T-helper 2 cell treated with Interferon-gamma antibody and Interleukin-4, amounts not matched to agents 5 μg/mL and 100 μg/mL, for 36 hours (primary cell): ENCODE results near the gene PRTFDC1.
"Not testable (repeated sequence)": the region's sequence is repeated elsewhere in the genome, so short reads cannot be mapped to it uniquely, and the experiment has no call there.

Source experiments
- DNase-seq: peaks from one replicate; pipeline ENCODE4 v3.0.0; 2021; ENCODE audit warnings: low spot score
- H3K27ac Mint-ChIP-seq: one replicate; pipeline ENCODE4 v1.8.0; 2021; ENCODE audit warnings: mild to moderate bottlenecking, mixed read lengths
- H3K27me3 Mint-ChIP-seq: one replicate; pipeline ENCODE4 v1.8.0; 2021; ENCODE audit warnings: low read depth, mixed read lengths
- H3K36me3 Mint-ChIP-seq: one replicate; pipeline ENCODE4 v1.8.0; 2021; ENCODE audit warnings: low read depth, mixed read lengths
- H3K4me1 Mint-ChIP-seq: one replicate; pipeline ENCODE4 v1.8.0; 2021; ENCODE audit warnings: low read depth, mixed read lengths
- H3K4me3 Mint-ChIP-seq: one replicate; pipeline ENCODE4 v1.8.0; 2022; ENCODE audit warnings: mild to moderate bottlenecking, moderate library complexity, mixed read lengths
- H3K9me3 Mint-ChIP-seq: one replicate; pipeline ENCODE4 v1.8.0; 2021; ENCODE audit warnings: mixed read lengths

The PRTFDC1 gene

DNA sequence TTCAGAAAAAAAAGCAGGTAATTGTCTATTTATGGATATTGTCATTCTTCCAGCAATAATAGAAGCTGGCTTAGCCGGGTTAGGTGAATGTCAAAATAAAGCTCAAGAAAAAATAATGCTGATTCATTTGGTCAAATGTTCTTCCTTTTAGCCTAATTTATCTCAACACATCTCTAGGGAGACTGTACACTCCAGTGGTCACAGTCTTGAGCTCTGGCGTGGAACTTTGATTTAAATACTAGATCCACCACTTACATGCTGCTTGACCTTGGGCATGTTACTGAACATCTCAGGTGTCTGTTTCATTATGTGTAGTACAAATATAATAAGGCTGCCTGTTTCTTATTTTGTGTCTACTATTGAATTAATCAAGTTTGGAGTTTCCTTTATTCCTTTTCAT is 22.0 kb downstream of the PRTFDC1 start:
- Mint-ChIP-seq H3K27ac (no peak overlapping the region), H3K36me3 (peaks cover 3% of the 10 kb centered on the region), H3K9me3 (peaks cover 6% of the 10 kb centered on the region), H3K4me3 (no peak overlapping the region), H3K27me3 (peaks cover 9% of the 10 kb centered on the region), H3K4me1 (no peaks in the 10 kb centered on the region)
- no peak for DNase-seq

DNA sequence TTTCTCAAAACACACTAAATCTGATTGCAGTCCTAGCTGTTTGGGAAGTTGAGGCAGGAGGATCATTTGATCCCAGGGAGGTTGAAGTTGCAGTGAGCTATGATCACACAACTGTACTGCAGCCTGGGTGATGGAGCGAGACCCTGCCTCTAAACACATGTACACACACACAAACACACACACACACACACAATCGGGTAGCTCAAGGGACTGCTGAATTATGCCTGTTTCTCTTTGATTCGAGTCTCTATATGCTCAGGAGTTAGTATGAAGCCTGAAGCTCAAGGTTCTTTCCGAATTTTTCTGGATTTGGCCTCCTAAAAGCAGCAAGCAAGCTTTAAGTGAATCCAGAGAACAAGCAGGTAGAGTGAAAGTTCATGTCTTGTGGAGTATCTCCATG is 22.5 kb downstream of the PRTFDC1 start:
- Mint-ChIP-seq H3K27ac (no peak overlapping the region), H3K27me3 (peaks cover 9% of the 10 kb centered on the region), H3K4me1 (no peaks in the 10 kb centered on the region), H3K9me3 (peaks cover 7% of the 10 kb centered on the region), H3K36me3 (peaks cover 3% of the 10 kb centered on the region), H3K4me3 (no peak overlapping the region)
- no peak for DNase-seq

DNA sequence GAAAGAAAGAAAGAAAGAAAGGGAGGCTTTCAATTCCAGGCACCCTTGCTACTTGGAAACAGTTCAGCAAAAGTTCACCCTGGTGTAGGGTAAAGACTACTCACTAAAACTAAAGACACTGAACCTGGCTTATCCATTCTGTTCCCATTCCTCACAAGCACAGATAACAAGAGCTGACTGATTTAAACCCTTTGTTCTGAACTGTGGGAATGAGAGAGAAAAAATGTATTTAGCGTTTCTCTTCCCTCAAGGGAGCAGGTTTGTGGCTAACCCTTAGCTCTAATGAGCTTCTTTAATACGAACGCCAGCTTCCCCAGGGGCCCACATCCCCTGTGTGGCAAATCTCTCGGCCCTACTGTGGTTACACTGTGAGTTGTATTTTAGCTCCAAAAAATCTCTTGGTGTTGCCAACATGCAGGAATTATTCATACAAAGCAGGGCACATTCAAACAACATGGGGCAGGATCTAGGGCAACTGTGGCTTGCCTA is 23.3 kb downstream of the PRTFDC1 start:
- Mint-ChIP-seq H3K4me3 (no peak overlapping the region), H3K9me3 (peaks cover 14% of the 10 kb centered on the region), H3K4me1 (no peaks in the 10 kb centered on the region), H3K36me3 (peaks cover 7% of the 10 kb centered on the region), H3K27me3 (peaks cover 6% of the 10 kb centered on the region), H3K27ac (no peak overlapping the region)
- no peak for DNase-seq

DNA sequence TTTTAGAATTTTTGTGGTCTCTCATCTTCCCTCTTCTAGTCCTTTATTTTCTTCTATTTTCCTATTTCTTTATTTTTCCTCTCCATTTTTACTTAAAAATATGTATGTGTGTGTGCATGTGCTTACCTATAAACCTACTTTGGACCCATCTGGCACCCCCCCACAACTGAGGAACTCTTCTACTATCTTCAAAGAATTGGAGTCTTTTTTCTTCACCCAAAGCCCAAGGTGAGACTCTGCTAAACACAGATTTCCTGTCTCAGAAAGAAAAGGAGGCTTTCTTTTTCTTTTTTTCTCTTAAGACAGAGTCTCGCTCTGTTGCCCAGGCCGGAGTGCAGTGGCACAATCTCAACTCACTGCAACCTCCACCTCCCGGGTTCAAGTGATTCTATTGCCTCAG is 24.2 kb downstream of the PRTFDC1 start:
- no peaks in the 10 kb centered on the region for H3K4me1 Mint-ChIP-seq
- no peak for DNase-seq
- peaks cover 6% of the 10 kb centered on the region for H3K27me3 Mint-ChIP-seq
- H3K27ac Mint-ChIP-seq = no peak overlapping the region
- H3K9me3 Mint-ChIP-seq = peaks cover 19% of the 10 kb centered on the region
- no peak overlapping the region for H3K4me3 Mint-ChIP-seq
- H3K36me3 Mint-ChIP-seq = peaks cover 7% of the 10 kb centered on the region

DNA sequence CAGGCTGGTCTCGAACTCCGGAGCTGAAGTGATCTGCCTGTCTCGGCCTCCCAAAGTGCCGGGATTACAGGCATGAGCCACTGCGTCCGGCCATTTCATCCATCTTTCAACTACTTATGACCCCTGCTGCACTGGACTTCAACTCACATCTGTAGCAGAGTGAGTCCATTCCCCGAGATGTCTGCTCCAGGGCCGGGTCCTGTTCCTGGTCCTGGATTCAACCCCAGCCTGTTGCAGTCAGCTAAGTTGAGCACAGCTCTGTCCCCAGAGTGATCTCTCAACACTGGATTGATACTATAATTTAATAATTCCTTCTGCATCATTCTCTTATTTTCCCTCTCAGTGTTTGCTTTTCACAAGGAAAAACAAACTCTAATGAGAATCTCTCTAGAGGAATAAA is 25.8 kb downstream of the PRTFDC1 start:
- Mint-ChIP-seq H3K4me1 (peaks cover under 1% of the 10 kb centered on the region), H3K9me3 (peaks cover 19% of the 10 kb centered on the region), H3K4me3 (no peak overlapping the region), H3K27me3 (peaks cover 3% of the 10 kb centered on the region), H3K27ac (no peak overlapping the region), H3K36me3 (peaks cover 7% of the 10 kb centered on the region)
- no peak for DNase-seq

DNA sequence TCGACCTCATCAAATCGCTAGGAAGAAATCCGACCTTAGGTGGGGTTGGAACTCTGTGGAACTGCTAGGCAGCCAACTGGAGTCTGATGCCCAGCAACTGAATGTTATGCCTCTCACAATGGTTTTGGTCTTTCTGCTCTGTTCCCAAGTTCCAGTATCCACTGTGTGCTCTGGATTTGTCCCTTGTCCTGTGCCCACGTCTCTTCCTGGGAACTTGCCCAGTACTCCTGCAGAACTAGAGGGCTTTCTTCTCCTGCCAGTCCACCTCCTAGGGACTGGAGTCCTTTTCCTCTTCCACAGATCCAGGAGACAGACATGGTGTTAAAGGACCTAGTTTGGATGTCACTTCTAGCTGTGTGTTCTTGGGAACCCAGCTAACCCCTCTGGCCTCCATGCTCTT is 26.6 kb downstream of the PRTFDC1 start:
- no peak overlapping the region for H3K4me3 Mint-ChIP-seq
- peaks cover 7% of the 10 kb centered on the region for H3K36me3 Mint-ChIP-seq
- no peaks in the 10 kb centered on the region for H3K27me3 Mint-ChIP-seq
- no peak overlapping the region for H3K27ac Mint-ChIP-seq
- no peak for DNase-seq
- H3K4me1 Mint-ChIP-seq = peaks cover 8% of the 10 kb centered on the region
- peaks cover 19% of the 10 kb centered on the region for H3K9me3 Mint-ChIP-seq

DNA sequence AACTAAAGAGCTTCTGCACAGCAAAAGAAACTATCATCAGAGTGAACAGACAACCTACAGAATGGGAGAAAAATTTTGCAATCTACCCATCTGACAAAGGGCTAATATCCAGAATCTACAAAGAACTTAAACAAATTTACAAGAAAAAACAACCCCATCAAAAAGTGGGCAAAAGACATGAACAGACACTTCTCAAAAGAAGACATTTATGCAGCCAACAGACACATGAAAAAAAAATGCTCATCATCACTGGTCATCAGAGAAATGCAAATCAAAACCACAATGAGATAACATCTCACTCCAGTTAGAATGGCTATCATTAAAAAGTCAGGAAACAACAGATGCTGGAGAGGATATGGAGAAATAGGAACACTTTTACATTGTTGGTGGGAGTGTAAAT is 27.9 kb downstream of the PRTFDC1 start:
- Mint-ChIP-seq H3K9me3 (peaks cover 23% of the 10 kb centered on the region), H3K36me3 (peaks cover 10% of the 10 kb centered on the region)
- H3K27me3 Mint-ChIP-seq, H3K4me1 Mint-ChIP-seq, H3K27ac Mint-ChIP-seq, DNase-seq, H3K4me3 Mint-ChIP-seq: not testable (repeated sequence)

DNA sequence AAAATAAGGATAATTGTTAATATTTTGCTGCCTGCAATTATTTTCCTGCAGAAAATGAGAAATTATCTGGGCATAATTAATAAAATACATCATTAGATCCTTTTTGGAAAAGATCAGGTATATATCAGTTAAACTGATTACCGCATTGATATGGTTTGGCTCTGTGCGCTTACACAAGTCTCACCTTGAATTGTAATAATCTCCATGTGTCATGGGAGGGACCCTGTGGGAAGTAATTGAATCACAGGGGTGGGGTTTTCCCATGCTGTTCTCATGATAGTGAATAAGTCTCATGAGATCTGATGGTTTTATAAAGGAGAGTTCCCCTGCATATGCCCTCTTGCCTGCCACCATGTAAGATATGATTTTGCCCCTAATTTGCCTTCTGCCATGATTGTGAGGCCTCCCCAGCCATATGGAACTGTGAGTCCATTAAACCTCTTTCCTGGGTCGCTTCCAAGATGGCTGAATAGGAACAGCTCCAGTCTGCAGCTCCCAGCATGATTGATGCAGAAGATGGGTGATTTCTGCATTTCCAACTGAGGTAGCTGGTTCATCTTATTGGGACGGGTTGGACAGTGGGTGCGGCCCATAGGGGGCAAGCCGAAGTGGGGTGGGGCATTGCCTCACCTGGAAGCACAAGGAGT is 30.1 kb downstream of the PRTFDC1 start:
- peaks cover 27% of the 10 kb centered on the region for H3K9me3 Mint-ChIP-seq
- H3K27ac Mint-ChIP-seq, H3K27me3 Mint-ChIP-seq, H3K4me1 Mint-ChIP-seq, H3K4me3 Mint-ChIP-seq: not testable (repeated sequence)
- DNase-seq = peak; percentile 46
- peaks cover 12% of the 10 kb centered on the region for H3K36me3 Mint-ChIP-seq

DNA sequence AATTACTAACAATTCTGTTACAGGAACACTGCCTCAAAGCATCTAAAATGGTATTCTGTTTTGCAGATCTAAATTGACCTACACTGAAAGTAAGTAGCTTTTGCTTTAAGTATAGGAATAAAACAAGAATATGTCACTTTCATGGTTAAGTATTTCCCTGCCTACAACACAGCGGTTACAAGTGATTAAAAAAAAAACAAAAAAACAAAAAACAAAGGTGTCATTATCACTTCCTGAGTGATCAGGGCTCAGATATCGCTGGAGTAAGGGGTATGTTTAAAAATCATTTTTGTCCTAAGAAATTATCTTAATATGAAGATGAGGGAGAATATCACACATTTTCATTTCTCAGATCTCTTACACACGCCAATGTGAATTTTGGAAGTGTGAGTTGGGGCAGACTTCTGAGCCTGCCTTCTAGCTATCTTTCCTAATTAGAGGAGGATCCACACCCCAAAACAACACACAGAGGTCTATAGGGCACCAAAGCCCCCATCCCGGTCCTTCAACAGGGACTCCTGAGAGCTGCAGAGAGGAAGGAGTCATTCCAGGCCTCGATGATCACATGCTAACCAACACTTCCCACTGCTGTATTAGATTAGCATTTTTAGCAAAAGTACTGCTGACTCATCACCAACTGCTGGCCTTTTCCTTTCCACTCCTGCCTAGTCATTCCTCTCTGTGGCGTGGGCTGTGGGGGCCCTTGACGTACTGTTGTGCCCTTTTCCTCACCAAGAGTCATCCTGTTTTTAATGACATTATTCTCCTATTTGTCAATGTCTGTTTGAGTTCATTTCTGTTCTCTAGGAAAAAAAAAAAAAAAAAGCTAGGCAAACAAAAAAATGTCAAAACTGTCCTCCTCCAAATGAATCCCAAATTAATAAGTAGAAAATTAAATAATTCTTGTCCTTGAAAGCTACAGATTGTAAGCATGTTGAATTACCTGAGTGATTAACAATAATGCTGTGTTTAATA is 31.2 kb downstream of the PRTFDC1 start:
- Mint-ChIP-seq H3K9me3 (peaks cover 27% of the 10 kb centered on the region), H3K4me3 (peak overlapping the region; percentile 38), H3K27me3 (no peaks in the 10 kb centered on the region), H3K36me3 (peaks cover 12% of the 10 kb centered on the region), H3K4me1 (peaks cover 9% of the 10 kb centered on the region), H3K27ac (peak overlapping the region; percentile 68)
- DNase-seq = peak; percentile 85

DNA sequence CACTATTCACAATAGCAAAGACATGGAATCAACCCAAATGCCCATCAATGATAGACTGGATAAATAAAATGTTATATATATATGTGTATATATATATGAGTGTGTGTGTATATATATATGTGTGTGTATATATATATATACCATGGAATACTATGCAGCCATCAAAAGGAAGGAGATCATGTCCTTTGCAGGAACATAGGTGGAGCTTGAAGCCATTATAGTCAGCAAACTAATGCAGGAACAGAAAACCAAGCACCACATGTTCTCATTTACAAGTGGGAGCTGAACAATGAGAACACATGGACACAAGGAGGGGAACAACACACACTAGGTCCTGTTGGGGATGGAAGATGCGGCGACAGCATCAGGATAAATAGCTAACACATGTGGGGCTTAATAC is 32.2 kb downstream of the PRTFDC1 start:
- H3K27ac Mint-ChIP-seq, H3K27me3 Mint-ChIP-seq, H3K4me3 Mint-ChIP-seq, H3K36me3 Mint-ChIP-seq, H3K4me1 Mint-ChIP-seq, DNase-seq: not testable (repeated sequence)
- H3K9me3 Mint-ChIP-seq = peaks cover 20% of the 10 kb centered on the region

DNA sequence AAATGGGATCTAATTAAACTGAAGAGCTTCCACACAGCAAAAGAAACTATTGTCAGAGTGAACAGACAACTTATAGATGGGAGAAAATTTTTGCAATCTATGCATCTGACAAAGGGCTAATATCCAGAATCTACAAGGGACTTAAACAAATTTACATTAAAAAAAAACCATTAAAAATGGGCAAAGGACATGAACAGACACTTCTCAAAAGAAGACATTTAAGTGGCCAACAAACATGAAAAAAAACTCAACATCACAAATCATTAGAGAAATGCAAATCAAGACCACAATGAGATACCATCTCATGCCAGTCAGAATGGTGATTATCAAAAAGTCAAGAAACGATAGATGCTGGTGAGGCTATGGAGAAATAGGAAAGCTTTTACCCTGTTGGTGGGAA is 32.8 kb downstream of the PRTFDC1 start:
- not testable (repeated sequence) for H3K4me1 Mint-ChIP-seq, H3K27ac Mint-ChIP-seq, DNase-seq, H3K4me3 Mint-ChIP-seq, H3K36me3 Mint-ChIP-seq, H3K27me3 Mint-ChIP-seq
- H3K9me3 Mint-ChIP-seq = peaks cover 18% of the 10 kb centered on the region

DNA sequence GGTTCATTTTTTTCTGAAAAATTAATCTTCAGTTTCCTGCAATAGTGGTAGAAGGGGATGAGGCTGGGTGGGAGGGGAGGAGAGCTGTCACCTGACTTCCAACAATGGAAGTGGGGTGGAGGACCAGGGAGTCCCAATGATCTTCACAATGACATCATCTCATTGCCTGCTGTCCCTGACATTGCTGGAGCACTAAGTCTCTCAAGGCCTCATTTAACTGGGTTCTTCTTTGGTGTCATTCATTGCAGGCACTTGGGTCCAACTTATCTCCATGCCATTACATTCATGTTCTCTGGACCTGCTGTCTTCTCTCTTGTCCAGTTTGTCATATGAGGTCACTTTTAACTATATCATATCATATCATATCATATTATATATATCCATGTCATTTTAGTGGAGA is 34.4 kb downstream of the PRTFDC1 start:
- H3K36me3 Mint-ChIP-seq = peaks cover 5% of the 10 kb centered on the region
- H3K4me1 Mint-ChIP-seq = peaks cover 9% of the 10 kb centered on the region
- peaks cover 8% of the 10 kb centered on the region for H3K9me3 Mint-ChIP-seq
- no peak for DNase-seq
- H3K27ac Mint-ChIP-seq = no peak overlapping the region
- no peaks in the 10 kb centered on the region for H3K27me3 Mint-ChIP-seq
- no peak overlapping the region for H3K4me3 Mint-ChIP-seq

DNA sequence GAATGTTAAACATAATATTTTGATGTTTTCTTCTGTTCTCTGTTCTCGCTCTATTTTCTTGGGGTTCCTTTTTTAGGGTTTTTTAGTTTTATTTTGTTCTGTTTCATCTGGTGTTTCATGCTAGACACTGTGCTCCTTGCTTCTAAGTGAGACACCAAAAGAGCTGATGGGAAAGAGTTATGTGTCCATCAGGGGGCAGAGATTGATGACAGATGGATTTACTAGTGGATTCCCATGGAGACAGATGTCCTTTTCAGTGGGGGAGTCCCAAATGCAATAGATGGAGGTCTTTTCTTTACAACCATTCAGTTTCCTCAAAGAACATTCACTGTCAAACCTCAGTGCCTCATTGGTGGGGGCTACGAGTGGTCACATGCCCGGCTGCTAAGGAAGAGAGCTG is 34.9 kb downstream of the PRTFDC1 start:
- H3K36me3 Mint-ChIP-seq = peaks cover 5% of the 10 kb centered on the region
- no peak for DNase-seq
- H3K27ac Mint-ChIP-seq = no peak overlapping the region
- H3K4me3 Mint-ChIP-seq = no peak overlapping the region
- H3K4me1 Mint-ChIP-seq = peaks cover 10% of the 10 kb centered on the region
- peaks cover 8% of the 10 kb centered on the region for H3K9me3 Mint-ChIP-seq
- H3K27me3 Mint-ChIP-seq = no peaks in the 10 kb centered on the region

DNA sequence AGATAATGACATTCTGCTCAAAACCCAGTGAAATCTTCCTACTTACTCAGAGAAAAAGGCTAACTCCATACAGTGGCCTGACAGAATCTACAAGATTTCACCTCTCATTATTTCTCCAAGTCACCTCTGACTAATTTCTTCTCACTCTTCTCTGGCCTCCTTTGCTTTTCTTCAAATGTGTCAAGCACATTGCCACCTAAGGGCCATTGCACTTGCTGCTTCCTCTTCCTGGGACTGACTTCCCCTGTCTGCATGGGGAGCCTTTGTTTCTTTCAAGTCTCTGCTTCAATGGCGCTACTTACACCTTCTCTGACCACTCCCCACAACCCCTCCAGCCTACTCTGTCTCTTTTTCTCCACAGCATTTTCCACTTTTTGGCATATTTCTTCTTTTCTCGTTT is 36.0 kb downstream of the PRTFDC1 start:
- peaks cover 10% of the 10 kb centered on the region for H3K4me1 Mint-ChIP-seq
- no peak overlapping the region for H3K27ac Mint-ChIP-seq
- DNase-seq = no peak
- no peak overlapping the region for H3K4me3 Mint-ChIP-seq
- H3K27me3 Mint-ChIP-seq = no peaks in the 10 kb centered on the region
- peaks cover 5% of the 10 kb centered on the region for H3K36me3 Mint-ChIP-seq
- H3K9me3 Mint-ChIP-seq = peaks cover 8% of the 10 kb centered on the region
